Measurements from ENCODE around the gene CHTF18. TPM values are rescaled to one million over a fixed set of nuclear protein-coding genes. Genes with fewer than 3 reads are reported as not detected.

The CHTF18 gene
- total RNA-seq, 1 experiment from 2014 or later: 120 TPM

DNA sequence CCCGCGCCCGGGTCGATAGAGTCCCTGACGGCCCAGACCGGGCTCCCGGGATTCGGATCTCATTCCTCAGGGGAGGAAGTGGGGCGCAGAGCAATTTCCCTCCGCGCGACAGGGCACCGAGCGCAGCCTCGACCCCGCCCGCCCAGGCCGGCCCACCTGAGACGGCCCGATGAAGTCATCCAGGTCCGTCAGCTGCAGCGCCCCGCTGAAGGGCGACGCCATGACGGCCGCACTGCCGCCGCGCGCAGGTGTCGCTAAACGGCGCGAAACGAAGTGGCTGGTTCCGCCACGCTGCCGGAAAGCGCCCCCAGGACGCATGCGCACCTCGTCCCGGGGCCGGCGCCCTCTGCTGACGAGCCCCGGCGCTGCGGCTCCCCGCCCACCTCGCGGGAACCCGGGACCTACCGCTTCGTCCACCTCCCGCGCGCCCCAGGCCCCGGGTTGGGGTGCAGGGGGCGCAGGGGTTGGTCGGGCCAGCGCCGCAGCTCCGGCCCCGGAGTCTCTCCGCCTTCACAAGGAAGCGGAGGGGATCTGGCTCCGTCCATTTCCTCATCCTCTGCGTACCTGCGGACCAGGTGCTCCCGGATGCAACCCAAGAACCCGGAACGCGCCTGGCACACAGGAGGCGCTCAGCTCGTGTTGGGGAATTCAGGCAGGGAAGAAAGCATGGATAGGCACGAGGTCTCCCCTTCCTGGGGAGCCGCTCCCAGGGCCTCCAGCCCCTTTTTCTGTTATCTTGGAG lies 47.5 kb upstream of the CHTF18 start, which contains the start of gene CIAO3:
CIAO3 (minus strand) TSS at position 234 of the 742 bp plus-strand sequence; CDS start at position 222, 12 bp downstream.
- peak; percentile 91 for DNase-seq
- no peaks in the 10 kb centered on the region for H3K79me2 ChIP-seq (ENCODE audit: insufficient read depth, low read length)

More for the DNA sequence above, 47.5 kb upstream of the CHTF18 start, which contains the start of gene CIAO3:
- Histone ChIP-seq H3K56ac (ENCODE audit: insufficient read length, low read depth, low read length) (no peak within 1 kb of the TSS), H3K18ac (ENCODE audit: insufficient read length, low read depth, low read length) (peak within 1 kb of the TSS; percentile 52), H3K23me2 (ENCODE audit: insufficient read length, low read depth, low read length, poor library complexity, severe bottlenecking) (peaks cover 10% of the 10 kb centered on the region), H2BK15ac (ENCODE audit: low read depth, low read length) (no peak within 1 kb of the TSS), H3K27me3 (ENCODE audit: insufficient read depth, low read length) (no peaks in the 10 kb centered on the region), H4K5ac (ENCODE audit: insufficient read length, low read depth, low read length) (no peak within 1 kb of the TSS), H3K27ac (ENCODE audit: insufficient read length, low read depth, low read length) (no peak within 1 kb of the TSS), H3K9me3 (ENCODE audit: control insufficient read depth, low read depth, low read length) (no peaks in the 10 kb centered on the region), H4K8ac (replicated peaks; ENCODE audit: insufficient read length, low read depth, low read length) (no peak within 1 kb of the TSS), H2BK120ac (ENCODE audit: low read depth, low read length, poor library complexity, severe bottlenecking) (no peak within 1 kb of the TSS), H3T11ph (ENCODE audit: low read length) (no peak within 1 kb of the TSS), H3K79me1 (ENCODE audit: insufficient read depth, low read depth, low read length, poor library complexity, severe bottlenecking) (no peaks in the 10 kb centered on the region), H2BK20ac (ENCODE audit: low read depth, low read length, poor library complexity, severe bottlenecking) (no peak within 1 kb of the TSS), H2AFZ (ENCODE audit: low read length) (no peak within 1 kb of the TSS), H2AK5ac (ENCODE audit: insufficient read length, low read length) (no peak within 1 kb of the TSS), H4K91ac (ENCODE audit: insufficient read length, low read depth, low read length) (no peak within 1 kb of the TSS), H3K4me1 (ENCODE audit: insufficient read depth, low read length) (peaks cover 2% of the 10 kb centered on the region; the same call in 1 of the 2 replicates), H3K14ac (ENCODE audit: insufficient read depth, low read length) (peak within 1 kb of the TSS; percentile 90), H3K9ac (ENCODE audit: extremely low read depth, insufficient read length, low read length) (peak within 1 kb of the TSS; percentile 41), H3K23ac (ENCODE audit: insufficient read length, low read depth, low read length) (no peak within 1 kb of the TSS), H3K4me2 (ENCODE audit: insufficient read depth, insufficient read length, low read length) (peak within 1 kb of the TSS; percentile 55), H2BK12ac (ENCODE audit: insufficient read length, low read depth, low read length) (no peak within 1 kb of the TSS), H4K20me1 (ENCODE audit: control insufficient read depth, insufficient read depth, insufficient read length) (no peaks in the 10 kb centered on the region), H2BK5ac (ENCODE audit: insufficient read length, low read length) (no peak within 1 kb of the TSS), H3K4ac (ENCODE audit: low read depth, low read length) (no peak within 1 kb of the TSS)
- H3K9me3 Mint-ChIP-seq: no peaks in the 10 kb centered on the region
- peak within 1 kb of the TSS in 1 of 3 experiments; percentile 88; a peak in 1 of 7 replicates for H3K27ac Mint-ChIP-seq
- peaks cover 9 to 14% of the 10 kb centered on the region in 2 experiments for H3K4me1 Mint-ChIP-seq
- no CpG with 5 or more reads among the region's 79 CpGs for WGBS (ENCODE audit: extremely low coverage, insufficient read length, low lambda C conversion rate)
- no peaks in the 10 kb centered on the region for H3K27me3 Mint-ChIP-seq (ENCODE audit: low read depth)
- peaks cover 2 to 17% (median 15%) of the 10 kb centered on the region in 3 experiments; a peak in 5 of 7 replicates for H3K36me3 Mint-ChIP-seq (ENCODE audit: insufficient read depth in 1 of 3, low read depth in 3 of 3)
- TF ChIP-seq, protein P1, sequence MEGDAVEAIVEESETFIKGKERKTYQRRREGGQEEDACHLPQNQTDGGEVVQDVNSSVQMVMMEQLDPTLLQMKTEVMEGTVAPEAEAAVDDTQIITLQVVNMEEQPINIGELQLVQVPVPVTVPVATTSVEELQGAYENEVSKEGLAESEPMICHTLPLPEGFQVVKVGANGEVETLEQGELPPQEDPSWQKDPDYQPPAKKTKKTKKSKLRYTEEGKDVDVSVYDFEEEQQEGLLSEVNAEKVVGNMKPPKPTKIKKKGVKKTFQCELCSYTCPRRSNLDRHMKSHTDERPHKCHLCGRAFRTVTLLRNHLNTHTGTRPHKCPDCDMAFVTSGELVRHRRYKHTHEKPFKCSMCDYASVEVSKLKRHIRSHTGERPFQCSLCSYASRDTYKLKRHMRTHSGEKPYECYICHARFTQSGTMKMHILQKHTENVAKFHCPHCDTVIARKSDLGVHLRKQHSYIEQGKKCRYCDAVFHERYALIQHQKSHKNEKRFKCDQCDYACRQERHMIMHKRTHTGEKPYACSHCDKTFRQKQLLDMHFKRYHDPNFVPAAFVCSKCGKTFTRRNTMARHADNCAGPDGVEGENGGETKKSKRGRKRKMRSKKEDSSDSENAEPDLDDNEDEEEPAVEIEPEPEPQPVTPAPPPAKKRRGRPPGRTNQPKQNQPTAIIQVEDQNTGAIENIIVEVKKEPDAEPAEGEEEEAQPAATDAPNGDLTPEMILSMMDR (conservative IDR thresholded peaks at IDR 0.05): peak; percentile 97
- H3K4me3 Mint-ChIP-seq: peak within 1 kb of the TSS; percentile 75 to 92
